H1 (cell line): ENCODE data around the gene RBFOX1. TPM values are rescaled to one million over a fixed set of nuclear protein-coding genes. Genes with fewer than 3 reads are reported as not detected.

Experiments used
- CTCF ChIA-PET: fragments of 300-600 bp; sonication (Branson Sonifier 250); formaldehyde crosslinking; loops from one replicate; lab custom pipeline; 2021; ENCODE audit not compliant: partially characterized antibody; lab: Charles Lee
- POLR2A ChIA-PET: fragments of 300-600 bp; sonication (Branson Sonifier 250); formaldehyde crosslinking; loops from one replicate; lab custom pipeline; 2021; ENCODE audit warnings: inconsistent platforms; ENCODE audit not compliant: partially characterized antibody; lab: Charles Lee
- DNase-seq, 2 experiments: peaks; one replicate each; pipeline versions ENCODE4 v3.0.0 to v3.0.0-alpha.2; 2010 to 2022; ENCODE audit warnings: low spot score in 2 of 2, low read depth in 1 of 2, mixed read lengths in 1 of 2
- FAIRE-seq: peaks from 2 replicates; lab custom pipeline; 2011; peaks lifted over from hg19 to GRCh38; lab: Jason Lieb, UNC
- H2AFZ ChIP-seq: 2 replicates; pipeline ENCODE4 v1.8.1; 2012; ENCODE audit warnings: low read length, inconsistent platforms
- H2AK5ac ChIP-seq: 2 replicates; pipeline ENCODE4 v1.6.1; 2013; ENCODE audit warnings: low read depth, low read length
- H2BK120ac ChIP-seq: replicated peaks from 2 replicates; pipeline ENCODE3; 2013; ENCODE audit warnings: low read depth, low read length, inconsistent platforms
- H2BK12ac ChIP-seq: 2 replicates; pipeline ENCODE4 v1.6.1; 2013; ENCODE audit warnings: low read depth, low read length
- H2BK15ac ChIP-seq: 2 replicates; pipeline ENCODE4 v1.6.1; 2013; ENCODE audit warnings: low read length
- H2BK20ac ChIP-seq: 2 replicates; pipeline ENCODE4 v1.6.1; 2013; ENCODE audit warnings: low read length
- H2BK5ac ChIP-seq: 2 replicates; pipeline ENCODE4 v1.6.1; 2013; ENCODE audit warnings: low read depth, low read length
- H3K14ac ChIP-seq: 2 replicates; pipeline ENCODE4 v1.6.1; 2013; ENCODE audit warnings: inconsistent platforms; ENCODE audit not compliant: insufficient read length
- H3K18ac ChIP-seq: 2 replicates; pipeline ENCODE4 v1.6.1; 2013; ENCODE audit warnings: low read length; ENCODE audit errors: extremely low read depth
- H3K23ac ChIP-seq: 2 replicates; pipeline ENCODE4 v1.6.1; 2013; ENCODE audit warnings: inconsistent platforms; ENCODE audit not compliant: insufficient read length
- H3K23me2 ChIP-seq: 2 replicates; pipeline ENCODE4 v1.6.1; 2013; ENCODE audit warnings: low read depth, low read length
- H3K27ac ChIP-seq: 2 replicates; pipeline ENCODE4 v1.6.1; 2011; ENCODE audit warnings: low read depth, low read length, inconsistent platforms
- H3K27me3 ChIP-seq, 4 experiments: replicated peaks in 1 of 4; 1 replicate in 1 of 4; 2 replicates in 3 of 4; pipeline versions ENCODE4 v1.6.1 to v1.8.1; 2011 to 2013; ENCODE audit warnings: low read length in 3 of 4, mild to moderate bottlenecking in 3 of 4, inconsistent platforms in 2 of 4, mixed read lengths in 2 of 4, moderate library complexity in 1 of 4; ENCODE audit not compliant: control insufficient read depth in 3 of 4, insufficient read depth in 3 of 4; ENCODE audit errors: extremely low read depth in 1 of 4
- H3K36me3 ChIP-seq, 4 experiments: 2 replicates each; pipeline versions ENCODE4 v1.6.1 to v1.8.1; 2011 to 2013; ENCODE audit warnings: mild to moderate bottlenecking in 4 of 4, low read length in 3 of 4, moderate library complexity in 2 of 4, control low read depth in 1 of 4, inconsistent platforms in 1 of 4; ENCODE audit not compliant: insufficient read depth in 4 of 4, control insufficient read depth in 2 of 4
- H3K4ac ChIP-seq: replicated peaks from 2 replicates; pipeline ENCODE3; 2013; ENCODE audit warnings: low read length, low read depth, mixed read lengths, inconsistent platforms; ENCODE audit not compliant: insufficient read length
- H3K4me1 ChIP-seq, 4 experiments: replicated peaks in 1 of 4; 1 replicate in 1 of 4; 2 replicates in 3 of 4; pipeline versions ENCODE4 v1.6.1 to v1.8.1; 2011 to 2013; ENCODE audit warnings: low read length in 3 of 4, inconsistent platforms in 2 of 4, mixed read lengths in 1 of 4; ENCODE audit not compliant: insufficient read depth in 4 of 4, control insufficient read depth in 3 of 4
- H3K4me2 ChIP-seq, 2 experiments: 2 replicates each; pipeline versions ENCODE4 v1.6.1 to v1.8.1; 2011 to 2013; ENCODE audit warnings: low read depth in 2 of 2, low read length in 2 of 2, control low read depth in 1 of 2, inconsistent platforms in 1 of 2, mild to moderate bottlenecking in 1 of 2; ENCODE audit not compliant: insufficient read depth in 1 of 2
- H3K4me3 ChIP-seq, 4 experiments: fragments of 200-600, 300-600 bp in 1 of 4; sonication (generic), shearing (Covaris generic), sonication (Bioruptor Twin) in 1 of 4; 2 replicates each; pipeline versions ENCODE4 v1.5.1 to v1.8.1; 2011 to 2016; ENCODE audit warnings: low read length in 4 of 4, low read depth in 3 of 4, control low read depth in 2 of 4, inconsistent platforms in 2 of 4, mild to moderate bottlenecking in 2 of 4, mixed read lengths in 1 of 4, moderate library complexity in 1 of 4; ENCODE audit not compliant: insufficient read depth in 2 of 4; ENCODE audit errors: extremely low read depth in 1 of 4
- H3K56ac ChIP-seq: replicated peaks from 2 replicates; pipeline ENCODE3; 2013; ENCODE audit warnings: low read depth, mild to moderate bottlenecking, mixed read lengths, low read length, inconsistent platforms; ENCODE audit not compliant: insufficient read length
- H3K79me1 ChIP-seq: 2 replicates; pipeline ENCODE4 v1.6.1; 2013; ENCODE audit warnings: low read depth, low read length, control low read depth
- H3K79me2 ChIP-seq, 2 experiments: 2 replicates each; pipeline versions ENCODE4 v1.6.1 to v1.8.1; 2012 to 2013; ENCODE audit warnings: low read length in 2 of 2, mild to moderate bottlenecking in 2 of 2, inconsistent platforms in 1 of 2; ENCODE audit not compliant: insufficient read depth in 2 of 2, control insufficient read depth in 1 of 2
- H3K9ac ChIP-seq, 4 experiments: replicated peaks in 1 of 4; 1 replicate in 1 of 4; 2 replicates in 3 of 4; pipeline versions ENCODE4 v1.6.1 to v1.8.1; 2011 to 2013; ENCODE audit warnings: low read depth in 3 of 4, low read length in 3 of 4, control low read depth in 2 of 4, mild to moderate bottlenecking in 2 of 4, moderate library complexity in 2 of 4, inconsistent platforms in 1 of 4; ENCODE audit errors: extremely low read depth in 1 of 4
- H3K9me3 ChIP-seq, 2 experiments: 2 replicates each; pipeline versions ENCODE4 v1.6.1 to v1.8.1; 2012 to 2013; ENCODE audit warnings: mild to moderate bottlenecking in 2 of 2, moderate library complexity in 2 of 2, control low read depth in 1 of 2, inconsistent platforms in 1 of 2, low read depth in 1 of 2, low read length in 1 of 2, mixed read lengths in 1 of 2; ENCODE audit not compliant: insufficient read depth in 2 of 2
- H4K20me1 ChIP-seq, 2 experiments: replicated peaks in 1 of 2; 2 replicates each; pipeline versions ENCODE3 to v1.8.1; 2011 to 2013; ENCODE audit warnings: inconsistent platforms in 2 of 2, low read length in 2 of 2, mild to moderate bottlenecking in 1 of 2; ENCODE audit not compliant: insufficient read depth in 2 of 2, control insufficient read depth in 1 of 2
- H4K5ac ChIP-seq: 2 replicates; pipeline ENCODE4 v1.6.1; 2013; ENCODE audit warnings: low read length, low read depth, mixed read lengths, inconsistent platforms; ENCODE audit not compliant: insufficient read length
- H4K8ac ChIP-seq: 2 replicates; pipeline ENCODE4 v1.8.0; 2013; ENCODE audit warnings: mild to moderate bottlenecking, moderate library complexity, low read length, inconsistent platforms; ENCODE audit not compliant: insufficient read depth; ENCODE audit errors: extremely low read depth
- H4K91ac ChIP-seq: replicated peaks from 2 replicates; pipeline ENCODE3; 2013; ENCODE audit warnings: low read length, mixed read lengths, inconsistent platforms; ENCODE audit not compliant: insufficient read length
- E2F6 ChIP-seq: IDR thresholded peaks from 2 replicates; pipeline ENCODE4 v1.6.1; 2012; ENCODE audit warnings: inconsistent platforms
- HDAC2 ChIP-seq, 2 experiments: fragments of 300-600 bp in 1 of 2; sonication (generic) in 1 of 2; IDR thresholded peaks; 2 replicates each; pipeline ENCODE4 v1.6.1; 2011 to 2012; ENCODE audit warnings: low read depth in 2 of 2, low read length in 2 of 2, mild to moderate bottlenecking in 2 of 2, moderate library complexity in 2 of 2, borderline replicate concordance in 1 of 2, inconsistent platforms in 1 of 2
- JUND ChIP-seq: IDR thresholded peaks from 2 replicates; pipeline ENCODE4 v1.6.1; 2011; ENCODE audit warnings: mild to moderate bottlenecking, improper control_type of control experiment, low read length
- KDM4A ChIP-seq: IDR thresholded peaks from one replicate; pipeline ENCODE4 v1.7.1; 2012; ENCODE audit warnings: low read depth, mild to moderate bottlenecking, moderate library complexity, low read length, inconsistent platforms; ENCODE audit not compliant: severe bottlenecking
- RBBP5 ChIP-seq: IDR thresholded peaks from 2 replicates; pipeline ENCODE4 v1.7.1; 2012; ENCODE audit warnings: low read depth, mild to moderate bottlenecking, inconsistent platforms, low read length, moderate library complexity, borderline replicate concordance
- SIN3A ChIP-seq, 2 experiments: IDR thresholded peaks in 1 of 2; conservative IDR thresholded peaks in 1 of 2; 2 replicates each; pipeline ENCODE4 v1.6.1; 2011 to 2012; ENCODE audit warnings: low read length in 2 of 2, improper control_type of control experiment in 1 of 2, low read depth in 1 of 2, mild to moderate bottlenecking in 1 of 2
- SIX5 ChIP-seq: IDR thresholded peaks from 2 replicates; pipeline ENCODE4 v1.6.1; 2011; ENCODE audit warnings: mild to moderate bottlenecking, low read depth, low read length
- TBP ChIP-seq: IDR thresholded peaks from 2 replicates; pipeline ENCODE4 v1.6.1; 2011; ENCODE audit warnings: low read depth, low read length, improper control_type of control experiment
- TCF12 ChIP-seq: IDR thresholded peaks from 2 replicates; pipeline ENCODE4 v1.6.1; 2011; ENCODE audit warnings: low read depth, mild to moderate bottlenecking, low read length
- YY1 ChIP-seq: IDR thresholded peaks from 2 replicates; pipeline ENCODE4 v1.6.1; 2011; ENCODE audit warnings: low read depth, mild to moderate bottlenecking, low read length
- WGBS, 2 experiments: shearing (Covaris generic) in 1 of 2; methylation state at CpG; one replicate each; pipeline versions ENCODE4 v1.1.6 to v1.1.7; 2013 to 2015; ENCODE audit warnings: low lambda C conversion rate in 2 of 2, mixed read lengths in 2 of 2, inconsistent platforms in 1 of 2, low coverage in 1 of 2, missing lambda C conversion rate in 1 of 2; ENCODE audit not compliant: insufficient replicate concordance in 2 of 2, insufficient coverage in 1 of 2, insufficient read length in 1 of 2; ENCODE audit errors: extremely low coverage in 1 of 2, missing lambda C conversion rate in 1 of 2; 5-methylcytosine and 5-hydroxymethylcytosine counted together
- polyA plus RNA-seq, 7 experiments: library from polyadenylated mRNA; depleted of rRNA in 3 of 7; stranded (reverse) in 5 of 7; unstranded in 2 of 7; fragments of >200 nt in 5 of 7; fragments of 200-250 nt in 2 of 7; gene quantifications; 1 replicate in 5 of 7; 2 replicates in 1 of 7; 4 replicates in 1 of 7; pipeline versions ENCODE4 v1.2.1 to v1.2.3, GENCODE V29; 2011 to 2013; ENCODE audit warnings: missing spikeins in 2 of 7, mixed read lengths in 2 of 7
- total RNA-seq: library from RNA; stranded (reverse); fragmentation: NEBNext Ultra II Directional; extraction: Animal tissue kit (Norgen Biotek cat#: 25700); gene quantifications from 2 replicates; pipeline ENCODE4 v1.2.1, GENCODE V29; 2021
- TF ChIP-seq, protein P1 (sequence below), 3 experiments: IDR thresholded peaks; 1 replicate in 2 of 3; 2 replicates in 1 of 3; pipeline versions ENCODE4 v1.5.1 to v1.6.1; 2011; ENCODE audit warnings: low read length in 3 of 3, mild to moderate bottlenecking in 3 of 3, inconsistent platforms in 2 of 3, low read depth in 1 of 3, moderate library complexity in 1 of 3; ENCODE audit not compliant: insufficient read depth in 1 of 3; ENCODE audit errors: control extremely low read depth in 1 of 3

RBFOX1 gene
- total and polyA plus RNA-seq, 2 of the 8 experiments (the other 6 are each of a cell fraction or from before 2014, with no cell fraction given) = 1.7 to 2.8 TPM

DNA sequence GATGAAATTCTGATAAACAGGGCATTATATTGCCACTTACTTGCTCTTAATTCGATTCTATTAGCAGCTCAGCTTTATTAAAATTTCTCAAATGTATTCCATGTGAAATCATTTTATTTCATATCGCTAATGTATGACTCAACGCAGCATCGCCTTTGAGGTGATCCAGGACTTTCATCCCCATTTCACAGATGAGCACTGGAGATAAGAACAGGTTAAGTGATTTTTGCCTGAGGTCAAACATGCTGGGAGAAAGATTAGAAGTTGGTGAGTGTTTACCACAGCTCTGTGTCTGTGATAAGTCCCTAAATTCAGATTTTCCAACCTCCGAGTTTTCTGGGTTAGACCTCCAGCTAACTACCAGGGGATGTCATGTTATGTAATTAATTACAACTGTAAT, 43.6 kb downstream of the RBFOX1 start:
- H3K56ac ChIP-seq = no peak overlapping the region

More for the DNA sequence above, 43.6 kb downstream of the RBFOX1 start:
- Histone ChIP-seq H2BK15ac (no peak overlapping the region), H2AK5ac (no peak overlapping the region), H3K27me3 (no peaks in the 10 kb centered on the region), H3K4ac (no peak overlapping the region), H3K14ac (no peak overlapping the region), H4K20me1 (no peaks in the 10 kb centered on the region), H3K23me2 (no peaks in the 10 kb centered on the region), H2BK12ac (no peak overlapping the region), H4K8ac (no peak overlapping the region), H2BK120ac (no peak overlapping the region), H3K18ac (no peak overlapping the region), H3K79me2 (no peaks in the 10 kb centered on the region), H2BK5ac (no peak overlapping the region), H3K4me2 (no peak overlapping the region), H4K91ac (no peak overlapping the region), H3K23ac (no peak overlapping the region), H3K79me1 (no peaks in the 10 kb centered on the region), H4K5ac (no peak overlapping the region), H2AFZ (no peak overlapping the region), H3K4me1 (no peaks in the 10 kb centered on the region), H3K9ac (no peak overlapping the region), H3K36me3 (no peaks in the 10 kb centered on the region), H3K4me3 (no peak overlapping the region), H2BK20ac (no peak overlapping the region), H3K9me3 (no peaks in the 10 kb centered on the region), H3K27ac (no peak overlapping the region)
- ChIA-PET POLR2A (no interaction called here), CTCF (no interaction called here)
- DNase-seq (no peak), FAIRE-seq (no peak)
- 88% methylated on average over 5 of the region's 5 CpGs; no CpG with 5 or more reads in 1 of the 2 experiments for WGBS, 2 experiments
- no peak for TF ChIP-seq RBBP5
- TF ChIP-seq SIN3A (conservative IDR thresholded peaks at IDR 0.05 in 1 of 2, IDR thresholded peaks at IDR 0.05 in 1 of 2; ENCODE audit: low read depth in 1 of 2, low read length in 2 of 2) = no peak
- TF ChIP-seq HDAC2 (IDR thresholded peaks at IDR 0.05; ENCODE audit: borderline replicate concordance in 1 of 2, low read depth in 2 of 2, low read length in 2 of 2) = no peak
- no peak for TF ChIP-seq SIX5
- TF ChIP-seq, protein P1, sequence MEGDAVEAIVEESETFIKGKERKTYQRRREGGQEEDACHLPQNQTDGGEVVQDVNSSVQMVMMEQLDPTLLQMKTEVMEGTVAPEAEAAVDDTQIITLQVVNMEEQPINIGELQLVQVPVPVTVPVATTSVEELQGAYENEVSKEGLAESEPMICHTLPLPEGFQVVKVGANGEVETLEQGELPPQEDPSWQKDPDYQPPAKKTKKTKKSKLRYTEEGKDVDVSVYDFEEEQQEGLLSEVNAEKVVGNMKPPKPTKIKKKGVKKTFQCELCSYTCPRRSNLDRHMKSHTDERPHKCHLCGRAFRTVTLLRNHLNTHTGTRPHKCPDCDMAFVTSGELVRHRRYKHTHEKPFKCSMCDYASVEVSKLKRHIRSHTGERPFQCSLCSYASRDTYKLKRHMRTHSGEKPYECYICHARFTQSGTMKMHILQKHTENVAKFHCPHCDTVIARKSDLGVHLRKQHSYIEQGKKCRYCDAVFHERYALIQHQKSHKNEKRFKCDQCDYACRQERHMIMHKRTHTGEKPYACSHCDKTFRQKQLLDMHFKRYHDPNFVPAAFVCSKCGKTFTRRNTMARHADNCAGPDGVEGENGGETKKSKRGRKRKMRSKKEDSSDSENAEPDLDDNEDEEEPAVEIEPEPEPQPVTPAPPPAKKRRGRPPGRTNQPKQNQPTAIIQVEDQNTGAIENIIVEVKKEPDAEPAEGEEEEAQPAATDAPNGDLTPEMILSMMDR (IDR thresholded peaks at IDR 0.05; ENCODE audit: control extremely low read depth in 1 of 3, insufficient read depth in 1 of 3, low read depth in 1 of 3, low read length in 3 of 3) = no peak
- no peak for TF ChIP-seq KDM4A
- TF ChIP-seq E2F6 = no peak
- no peak for TF ChIP-seq JUND
- no peak for TF ChIP-seq TBP
- no peak for TF ChIP-seq TCF12
- TF ChIP-seq YY1 = no peak
